Medulla oblongata (tissue), 1 donor: ENCODE measurements around the gene CCZ1.
"Not testable (repeated sequence)": the region's sequence is repeated elsewhere in the genome, so short reads cannot be mapped to it uniquely, and the experiment has no call there.

Source experiments
- DNase-seq: peaks from one replicate; pipeline ENCODE4 v3.0.0-alpha.2; 2015; ENCODE audit errors: extremely low spot score

Gene CCZ1

GRCh38 chr7:5908835-5909234 lies 10.3 kb downstream of the CCZ1 start:
- not testable (repeated sequence) for DNase-seq

- DNase-seq, result not testable (repeated sequence)
Observed at GRCh38 chr7:5916529-5916928, 18.0 kb downstream of the CCZ1 start.

- DNase-seq, result not testable (repeated sequence)
Observed at GRCh38 chr7:5924180-5924579, 25.6 kb downstream of the CCZ1 start.

GRCh38 chr7:5924630-5925029 lies 26.1 kb downstream of the CCZ1 start:
- not testable (repeated sequence) for DNase-seq

- DNase-seq, result not testable (repeated sequence)
Observed at GRCh38 chr7:5926263-5926870, 27.8 kb downstream of the CCZ1 start.

- not testable (repeated sequence) for DNase-seq
Observed at GRCh38 chr7:5930290-5930689, 31.8 kb downstream of the CCZ1 start.

GRCh38 chr7:5931250-5931649 lies 32.7 kb downstream of the CCZ1 start:
- DNase-seq, result not testable (repeated sequence)

GRCh38 chr7:5931905-5932644 lies 33.5 kb downstream of the CCZ1 start:
- DNase-seq, result not testable (repeated sequence)

GRCh38 chr7:5934945-5935450 lies 36.5 kb downstream of the CCZ1 start:
- DNase-seq, result not testable (repeated sequence)

GRCh38 chr7:5963205-5963604 lies 64.7 kb downstream of the CCZ1 start:
- DNase-seq, result not testable (repeated sequence)

GRCh38 chr7:5963810-5964209 lies 65.3 kb downstream of the CCZ1 start:
- not testable (repeated sequence) for DNase-seq

- DNase-seq, result not testable (repeated sequence)
Observed at GRCh38 chr7:5970347-5970911, 71.9 kb downstream of the CCZ1 start, which contains the start of gene RSPH10B. TSS of gene RSPH10B (minus strand) at chr7:5970689. CDS start at chr7:5967116, 3,573 bp downstream.

- not testable (repeated sequence) for DNase-seq
Observed at GRCh38 chr7:5973580-5973979, 75.0 kb downstream of the CCZ1 start.
